SK-N-MC (cell line): ENCODE measurements around the gene YAE1.

Experiments
- EZH2 ChIP-seq: fragments of 200-600 bp; sonication (generic); IDR thresholded peaks from one replicate; pipeline ENCODE4 v1.6.1; 2017; ENCODE audit warnings: antibody characterized with exemption
- POLR2AphosphoS5 ChIP-seq: IDR thresholded peaks from 2 replicates; pipeline ENCODE4 v1.6.1; 2012; ENCODE audit warnings: mild to moderate bottlenecking, low read depth, low read length, borderline replicate concordance

GRCh38 chr7:39553436-39553835 lies 12.8 kb upstream of the YAE1 start:
- no peak for TF ChIP-seq EZH2
- TF ChIP-seq POLR2AphosphoS5 = no peak
